ENCODE data around the gene CHRNA5. TPM values are rescaled to one million over a fixed set of nuclear protein-coding genes. Genes with fewer than 3 reads are reported as not detected.
"Not testable (repeated sequence)": the region's sequence is repeated elsewhere in the genome, so short reads cannot be mapped to it uniquely, and the experiment has no call there.

Gene CHRNA5
- total and polyA plus RNA-seq, 9 of the 15 experiments (the other 6 are each of a cell fraction or from before 2014, with no cell fraction given): 2.8 to 16.1 (median 11.4) TPM

GRCh38 chr15:78609551-78609950, 44.2 kb downstream of the CHRNA5 start:
- H3K9me1 ChIP-seq (ENCODE audit: control insufficient read depth, insufficient read depth, low read length); DNase-seq (ENCODE audit: extremely low read depth in 1 of 4, low spot score in 3 of 4); H2AFZ ChIP-seq (ENCODE audit: low read depth, low read length); H3K36me3 ChIP-seq (ENCODE audit: control insufficient read depth, insufficient read depth, low read length); intact Hi-C loops (cut with micrococcal nuclease); in situ Hi-C loops (cut with MboI); CTCF ChIA-PET (ENCODE audit: low intra/inter-chr PET ratio); H3K9ac ChIP-seq (ENCODE audit: insufficient read depth in 1 of 2, low read depth in 2 of 2, low read length in 2 of 2); H4K20me1 ChIP-seq (replicated peaks; ENCODE audit: control insufficient read depth, insufficient read depth, low read length); H3K9me3 ChIP-seq (replicated peaks; ENCODE audit: control insufficient read depth, insufficient read depth, low read depth, low read length); H3K4me3 ChIP-seq; H3K27ac ChIP-seq (ENCODE audit: extremely low read depth, low read depth, low read length); BruUV-seq (replicated peaks); ATAC-seq; H3K4me2 ChIP-seq (ENCODE audit: insufficient read depth, low read length); H3K4me1 ChIP-seq (replicated peaks in 1 of 2; ENCODE audit: control insufficient read depth in 2 of 2, insufficient read depth in 2 of 2, low read length in 2 of 2); FAIRE-seq; POLR2A ChIA-PET; H3K79me2 ChIP-seq (ENCODE audit: control insufficient read depth, insufficient read depth, low read length): not testable (repeated sequence)
- peaks cover 5 to 15% of the 10 kb centered on the region in 2 experiments; a peak in 4 of 5 replicates for H3K27me3 ChIP-seq (ENCODE audit: control insufficient read depth in 2 of 2, insufficient read depth in 2 of 2, low read length in 2 of 2)
- WGBS (ENCODE audit: insufficient coverage, low coverage, missing lambda C conversion rate): 0% methylated on average over 1 of the region's 3 CpGs
- TF ChIP-seq ZNF507 (tag; conservative IDR thresholded peaks at IDR 0.05): peak; percentile 94
- 0 out of 2 replicates have a peak, but pooled peaks have one; percentile 27 for TF ChIP-seq ZNF354B (CRISPR knock-in tag; IDR thresholded peaks at IDR 0.05)

GRCh38 chr15:78614021-78614420, 48.7 kb downstream of the CHRNA5 start:
- Histone ChIP-seq H3K27ac (ENCODE audit: extremely low read depth, low read depth, low read length) (no peak overlapping the region), H3K4me2 (ENCODE audit: insufficient read depth, low read length) (no peak overlapping the region), H3K4me3 (no peak overlapping the region), H3K79me2 (ENCODE audit: control insufficient read depth, insufficient read depth, low read length) (no peaks in the 10 kb centered on the region), H2AFZ (ENCODE audit: low read depth, low read length) (no peak overlapping the region), H3K9me1 (ENCODE audit: control insufficient read depth, insufficient read depth, low read length) (no peaks in the 10 kb centered on the region), H3K27me3 (ENCODE audit: control insufficient read depth in 2 of 2, insufficient read depth in 2 of 2, low read length in 2 of 2) (peaks cover 2 to 4% of the 10 kb centered on the region in 2 experiments; a peak in 4 of 5 replicates), H3K9ac (ENCODE audit: insufficient read depth in 1 of 2, low read depth in 2 of 2, low read length in 2 of 2) (no peak overlapping the region), H3K36me3 (ENCODE audit: control insufficient read depth, insufficient read depth, low read length) (no peaks in the 10 kb centered on the region), H4K20me1 (replicated peaks; ENCODE audit: control insufficient read depth, insufficient read depth, low read length) (no peaks in the 10 kb centered on the region), H3K4me1 (replicated peaks in 1 of 2; ENCODE audit: control insufficient read depth in 2 of 2, insufficient read depth in 2 of 2, low read length in 2 of 2) (no peaks in the 10 kb centered on the region), H3K9me3 (replicated peaks; ENCODE audit: control insufficient read depth, insufficient read depth, low read depth, low read length) (no peaks in the 10 kb centered on the region)
- intact Hi-C loops (cut with micrococcal nuclease): no loop called here
- ChIA-PET POLR2A (interaction anchor here (0.6 kb wide), 1 partner anchor 12 kb away, joined by 3 read pairs; no protein-coding TSS in a partner anchor), CTCF (ENCODE audit: low intra/inter-chr PET ratio) (no interaction called here)
- no TSS peak for BruUV-seq (replicated peaks)
- in situ Hi-C loops (cut with MboI): no loop called here
- ATAC-seq: no peak
- WGBS (ENCODE audit: insufficient coverage, low coverage, missing lambda C conversion rate): 2% methylated on average over 3 of the region's 3 CpGs
- DNase-seq (ENCODE audit: extremely low read depth in 1 of 4, low spot score in 3 of 4): no peak
- no peak for FAIRE-seq
- TF ChIP-seq E2F3 (CRISPR knock-in tag; IDR thresholded peaks at IDR 0.05) (no peak), ZKSCAN3 (CRISPR knock-in tag; IDR thresholded peaks at IDR 0.05) (no peak), ETV1 (tag; conservative IDR thresholded peaks at IDR 0.05; ENCODE audit: low read depth) (no peak), ZNF592 (IDR thresholded peaks at IDR 0.05) (no peak), TEAD2 (tag; IDR thresholded peaks at IDR 0.05) (no peak), PYGO2 (tag; IDR thresholded peaks at IDR 0.05) (no peak), UBTF (IDR thresholded peaks at IDR 0.05; ENCODE audit: borderline replicate concordance in 1 of 2, low read depth in 2 of 2, low read length in 2 of 2) (no peak), ZNF695 (CRISPR knock-in tag; IDR thresholded peaks at IDR 0.05) (no peak), TCF7L2 (IDR thresholded peaks at IDR 0.05; ENCODE audit: low read depth, low read length) (no peak)

Measured in K562 (cell line).